ENCODE data around the gene ASPA.
"Not testable (repeated sequence)": the region's sequence is repeated elsewhere in the genome, so short reads cannot be mapped to it uniquely, and the experiment has no call there.

The ASPA gene

DNA sequence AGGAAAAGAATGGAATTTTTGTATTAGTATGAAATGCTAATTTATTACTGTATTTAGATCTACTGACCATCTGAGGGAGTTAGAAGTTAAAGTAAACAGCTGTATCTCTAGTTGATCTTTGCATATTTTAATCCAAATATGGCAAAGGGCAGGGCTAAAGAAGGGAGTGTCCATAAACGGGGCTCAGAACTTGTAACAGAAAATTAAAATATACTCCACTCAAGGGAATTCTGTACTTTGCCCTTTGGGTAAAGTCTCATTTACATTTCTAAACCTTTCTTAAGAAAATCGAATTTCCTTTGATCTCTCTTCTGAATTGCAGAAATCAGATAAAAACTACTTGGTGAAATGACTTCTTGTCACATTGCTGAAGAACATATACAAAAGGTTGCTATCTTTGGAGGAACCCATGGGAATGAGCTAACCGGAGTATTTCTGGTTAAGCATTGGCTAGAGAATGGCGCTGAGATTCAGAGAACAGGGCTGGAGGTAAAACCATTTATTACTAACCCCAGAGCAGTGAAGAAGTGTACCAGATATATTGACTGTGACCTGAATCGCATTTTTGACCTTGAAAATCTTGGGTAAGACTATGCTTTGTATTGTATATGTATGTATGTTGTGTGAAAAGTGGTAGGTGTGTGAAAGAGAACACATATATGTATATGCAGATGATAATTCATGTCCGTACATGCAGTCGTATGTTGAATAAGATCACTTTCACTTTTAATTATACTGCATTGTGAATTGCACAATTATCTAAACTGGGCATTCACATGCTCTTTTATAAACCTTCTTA is at the start of gene ASPA:
ASPA (plus strand) TSS at position 186 of the 799 bp plus-strand sequence; CDS start at position 349, 163 bp downstream.
- DNase-seq (ENCODE audit: low spot score), result peak; percentile 30

DNA sequence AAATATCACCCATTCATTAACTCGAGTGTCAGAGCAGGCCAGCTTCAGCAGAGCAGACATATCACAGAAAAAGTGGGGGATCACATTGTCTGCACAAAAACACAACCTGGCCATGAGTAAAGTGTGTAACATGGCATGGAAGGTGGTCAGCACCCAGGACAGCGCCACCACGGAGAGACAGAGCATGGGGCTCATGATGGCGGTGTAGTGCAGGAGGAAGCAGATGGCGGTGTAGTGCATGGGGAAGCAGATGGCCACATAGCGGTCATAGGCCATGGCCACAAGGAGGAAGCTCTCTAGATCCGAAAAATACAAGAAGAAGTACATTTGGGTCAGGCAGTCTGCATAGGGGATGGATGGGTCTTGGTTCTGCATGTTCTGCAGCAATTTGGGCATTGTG is 42.6 kb upstream of the ASPA start:
- DNase-seq (ENCODE audit: low spot score), result not testable (repeated sequence)

DNA sequence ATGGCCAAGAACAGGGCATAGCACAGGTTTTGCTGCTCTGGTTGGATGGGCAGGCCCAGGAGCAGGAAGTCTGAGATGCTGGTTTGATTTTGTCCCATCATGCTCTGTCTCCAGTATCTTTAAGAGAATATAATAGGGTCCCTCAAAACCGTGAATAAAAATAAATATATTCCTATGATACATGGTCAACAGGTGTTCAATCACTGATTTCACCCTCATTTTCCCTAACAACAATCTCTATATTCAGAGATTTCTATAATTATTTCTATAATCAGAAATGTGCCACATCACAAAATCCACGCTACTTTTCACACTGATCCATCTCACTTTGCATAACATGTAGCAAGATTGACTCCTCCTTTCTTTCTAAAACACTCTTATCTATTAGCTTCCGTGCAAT is 42.1 kb upstream of the ASPA start, which contains the start of gene OR1E2:
OR1E2 (minus strand) TSS at position 101 of the 400 bp plus-strand sequence; CDS start at position 101, 0 bp downstream.
- DNase-seq (ENCODE audit: low spot score), result no peak

DNA sequence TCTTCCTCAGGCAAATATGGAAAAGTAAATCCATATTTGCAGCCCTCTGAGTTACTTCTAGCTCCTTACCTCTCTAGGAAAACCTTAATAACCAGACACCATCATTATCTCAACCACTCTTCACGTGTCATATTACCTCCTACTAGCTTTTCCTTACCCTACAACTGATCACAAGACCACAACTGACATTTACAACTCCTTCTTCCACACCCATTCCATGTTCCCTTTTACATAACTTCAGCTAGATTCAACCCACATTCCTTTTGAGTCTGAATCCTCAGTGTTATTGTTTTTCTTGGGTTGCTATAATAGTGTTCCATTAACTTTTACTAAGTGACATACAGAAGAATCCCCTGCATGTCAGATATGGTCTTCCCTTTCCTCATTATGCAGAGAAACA is 37.4 kb upstream of the ASPA start:
- no peak for DNase-seq (ENCODE audit: low spot score)

DNA sequence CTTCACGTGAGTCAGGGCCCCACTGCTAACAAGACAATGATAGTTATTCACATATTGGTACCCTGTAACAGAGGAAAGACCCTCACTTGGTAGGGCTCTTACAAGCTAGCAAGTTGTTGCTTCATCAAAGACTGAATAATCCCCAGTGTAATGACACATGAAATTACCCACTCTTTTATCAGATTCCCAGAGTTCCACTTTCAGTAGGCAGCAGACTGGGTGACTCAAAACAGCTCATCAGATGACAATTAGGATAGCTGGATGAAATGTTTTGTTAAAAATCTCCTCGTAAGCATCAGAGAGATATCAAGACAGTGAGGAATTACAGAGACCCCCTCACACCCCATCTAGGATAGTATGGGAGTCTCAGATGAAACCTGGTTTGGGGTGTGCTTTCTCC is 35.3 kb upstream of the ASPA start:
- DNase-seq (ENCODE audit: low spot score), result no peak

DNA sequence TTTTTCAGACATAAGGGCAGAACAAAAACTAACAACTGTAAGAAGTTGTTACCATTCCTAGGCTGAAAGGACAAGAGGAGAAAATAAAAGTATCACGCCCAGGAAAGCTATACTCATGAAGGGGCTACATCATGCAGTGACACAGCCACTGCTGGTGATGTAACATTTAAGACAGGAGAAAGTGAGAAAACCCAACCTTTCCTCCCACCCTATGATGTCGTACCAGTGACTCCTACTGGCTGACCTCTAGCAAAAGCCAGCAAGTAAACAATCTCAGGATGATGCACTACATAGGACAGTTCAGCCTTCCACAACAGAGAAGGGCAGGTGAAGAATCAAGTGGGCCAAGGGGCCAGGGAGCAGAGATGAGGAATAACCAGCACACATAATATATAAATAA is 28.2 kb upstream of the ASPA start:
- DNase-seq (ENCODE audit: low spot score), result peak; percentile 13

DNA sequence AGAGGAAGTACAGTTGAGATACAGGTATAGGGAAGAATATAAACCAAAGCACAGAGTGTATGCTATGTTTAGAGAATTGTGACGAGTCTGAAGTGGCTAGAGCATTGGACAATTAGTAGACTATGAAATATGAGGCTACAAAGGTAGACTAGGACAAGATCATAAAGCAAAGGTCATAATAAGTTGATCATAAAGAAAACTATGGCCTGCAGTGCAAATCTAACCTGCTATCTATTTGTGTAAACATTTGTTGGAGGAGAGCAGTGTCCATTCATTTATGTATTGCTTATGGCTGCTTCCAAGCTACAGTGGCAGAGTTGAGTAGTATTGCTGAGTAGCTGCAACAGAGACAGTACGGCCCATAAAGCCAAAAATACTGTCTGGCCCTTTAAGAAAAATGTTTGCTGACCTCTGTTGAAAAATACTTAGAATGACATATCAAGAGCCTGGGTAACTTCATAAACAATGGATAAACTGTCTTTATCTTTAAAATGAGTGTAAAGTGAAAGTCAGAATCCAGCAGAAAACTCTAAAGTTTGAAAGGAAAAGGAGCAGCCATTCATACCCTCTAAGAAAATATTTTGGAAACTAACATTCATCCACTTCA is 27.6 kb upstream of the ASPA start:
- DNase-seq (ENCODE audit: low spot score), result peak; percentile 34

DNA sequence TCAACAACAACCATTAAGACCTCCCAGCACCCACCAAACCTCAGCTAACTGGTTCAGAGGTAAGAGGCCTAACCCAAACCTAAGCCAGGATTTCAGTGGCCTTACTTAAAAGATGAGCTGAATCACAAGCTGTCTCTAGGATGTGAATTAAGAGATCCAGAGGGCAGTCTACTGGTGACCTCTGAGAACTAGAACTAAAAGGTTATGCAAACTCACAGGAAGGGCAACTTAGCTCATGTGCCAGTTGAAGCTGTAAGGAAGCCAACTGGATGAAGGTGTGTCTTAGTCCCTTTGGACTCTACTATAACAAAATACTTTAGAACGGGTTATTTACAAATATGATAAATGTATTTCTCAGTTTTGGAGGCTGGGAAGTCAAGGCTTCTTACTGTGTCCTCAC is 9.4 kb upstream of the ASPA start:
- not testable (repeated sequence) for DNase-seq (ENCODE audit: low spot score)

DNA sequence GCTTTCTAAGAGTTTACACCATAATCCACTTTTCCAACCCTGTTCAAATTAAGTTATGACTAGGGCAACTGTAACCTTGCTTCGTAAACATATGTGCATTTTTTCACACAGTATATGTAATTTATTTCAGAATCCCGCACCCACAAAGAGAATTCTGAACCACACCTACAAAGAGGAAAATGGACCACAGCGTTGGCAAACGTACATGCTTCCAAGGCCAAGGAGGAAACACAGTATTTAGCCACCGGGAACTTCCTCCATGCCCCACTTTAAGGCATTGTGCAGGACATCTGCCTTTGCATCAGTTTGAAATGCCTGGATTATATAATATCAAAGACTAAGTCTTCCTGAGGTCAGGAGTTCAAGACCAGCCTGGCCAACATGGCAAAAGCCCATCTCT is 6.3 kb upstream of the ASPA start:
- DNase-seq (ENCODE audit: low spot score), result no peak

DNA sequence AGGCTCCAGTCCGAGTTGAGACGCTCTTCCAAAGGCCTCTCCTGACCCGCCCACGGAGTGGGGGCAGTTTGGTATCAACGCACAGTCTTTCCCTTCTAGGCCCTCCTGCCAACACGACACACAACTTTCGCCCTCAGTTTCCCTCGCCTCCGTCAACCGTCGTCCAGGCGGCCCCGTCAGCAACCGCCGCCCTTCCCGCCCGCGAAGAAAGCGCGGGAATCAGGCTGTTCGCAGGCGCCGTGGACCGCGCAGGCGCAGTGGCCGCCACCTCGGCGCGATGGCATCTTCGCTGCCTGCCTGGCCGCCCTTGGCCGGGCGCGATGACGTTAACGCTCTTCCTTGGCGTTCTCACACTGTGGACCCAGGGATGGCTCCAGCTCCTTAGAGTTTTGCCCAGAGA is 4.2 kb upstream of the ASPA start, which contains the start of gene SPATA22:
SPATA22 (minus strand) TSS at position 221 of the 400 bp plus-strand sequence. CDS start 2,494 bp downstream, outside the sequence.
- DNase-seq (ENCODE audit: low spot score), result no peak

DNA sequence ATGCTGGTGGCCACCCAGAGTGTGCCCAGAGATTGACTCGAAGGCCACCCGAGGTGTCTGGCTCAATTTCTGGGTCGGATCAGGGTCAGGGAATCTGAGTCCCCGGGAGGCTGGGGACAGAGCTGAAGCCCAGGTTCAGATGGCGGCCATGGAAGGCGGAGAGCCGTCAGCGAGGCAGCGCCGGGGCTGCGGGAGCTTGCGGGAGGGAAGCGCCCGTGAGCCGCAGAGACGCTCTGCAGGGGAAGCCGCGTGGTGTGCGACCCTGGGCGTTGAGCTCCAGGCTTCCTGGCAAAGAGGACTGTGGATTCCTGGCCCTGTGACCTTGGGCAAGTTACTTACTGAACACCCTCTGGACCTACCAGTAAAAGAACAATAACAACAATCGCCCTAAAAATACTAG is 3.7 kb upstream of the ASPA start:
- no peak for DNase-seq (ENCODE audit: low spot score)

DNA sequence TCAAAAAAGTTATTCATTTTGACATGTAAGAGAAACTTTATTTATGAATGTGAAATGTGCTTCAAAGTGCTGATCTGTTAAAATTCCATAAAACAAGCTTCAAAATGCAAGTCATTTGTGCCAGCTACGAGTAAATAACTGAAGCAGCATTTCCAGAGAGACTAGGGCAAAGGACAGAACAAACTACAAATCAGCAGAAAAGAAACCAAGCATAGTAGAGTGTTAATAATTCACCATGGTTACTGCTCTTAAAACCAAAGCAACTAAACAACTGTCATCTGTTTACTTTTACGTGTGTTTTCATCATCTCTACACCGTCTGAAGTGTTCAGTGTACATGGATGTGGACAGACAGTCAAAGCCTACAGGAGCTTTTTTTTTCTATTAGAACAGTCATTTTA is 1.6 kb upstream of the ASPA start:
- no peak for DNase-seq (ENCODE audit: low spot score)

DNA sequence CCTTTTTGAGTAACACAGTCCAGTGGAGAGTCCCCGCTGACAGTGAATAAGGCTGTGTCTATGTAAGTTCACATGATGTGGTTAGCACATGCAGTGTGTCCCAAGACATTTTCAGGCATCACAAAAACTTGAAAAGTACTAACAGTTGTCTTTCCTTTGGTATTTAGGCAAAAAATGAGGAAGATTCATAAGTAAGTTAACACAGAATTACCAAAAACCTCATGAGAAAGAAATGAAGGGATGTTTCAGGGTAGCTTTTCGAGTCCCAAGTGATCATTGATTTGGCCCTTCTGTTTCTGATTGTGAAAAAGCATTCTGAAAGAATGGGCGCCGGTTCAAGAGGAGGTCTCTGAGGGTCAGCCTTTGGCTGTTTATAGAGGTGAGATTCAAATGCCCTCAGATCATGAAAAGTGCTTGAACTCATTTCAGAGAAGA is 529 bp upstream of the ASPA start:
- DNase-seq (ENCODE audit: low spot score), result no peak

DNA sequence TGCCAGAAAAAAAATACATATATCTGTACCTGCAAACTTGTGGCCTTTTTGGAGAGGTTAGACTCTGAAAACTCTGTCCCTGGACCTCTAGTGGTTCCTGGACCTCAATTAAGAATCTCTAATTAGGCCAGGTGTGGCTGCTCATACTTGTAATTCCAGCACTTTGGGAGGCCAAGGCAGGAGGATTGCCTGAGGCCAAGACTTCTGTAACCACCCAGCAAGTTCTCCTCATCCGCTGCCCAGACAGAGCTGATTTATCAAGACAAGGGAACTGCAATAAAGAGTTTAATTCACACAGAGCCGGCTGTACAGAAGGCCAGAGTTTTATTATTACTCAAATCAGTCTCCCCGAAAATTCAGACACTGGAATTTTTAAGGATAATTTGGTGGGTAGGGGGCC is 4.2 kb downstream of the ASPA start:
- no peak for DNase-seq (ENCODE audit: low spot score)

DNA sequence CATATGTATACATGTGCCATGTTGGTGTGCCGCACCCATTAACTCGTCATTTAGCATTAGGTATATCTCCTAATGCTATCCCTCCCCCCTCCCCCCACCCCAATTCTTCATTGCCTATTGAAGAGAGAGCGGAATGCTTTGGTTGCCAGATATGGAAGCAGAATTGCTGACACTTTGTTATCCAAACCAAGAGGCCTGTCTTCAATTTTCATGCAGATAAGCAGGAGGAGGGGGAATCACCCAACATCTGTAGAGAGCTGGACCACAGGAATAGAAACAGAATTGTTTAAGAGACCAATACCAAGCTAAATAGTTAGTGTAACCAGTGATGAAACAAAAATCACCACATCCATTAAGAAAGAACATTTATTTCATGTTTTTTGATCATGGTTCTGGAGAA is 7.1 kb downstream of the ASPA start:
- no peak for DNase-seq (ENCODE audit: low spot score)

DNA sequence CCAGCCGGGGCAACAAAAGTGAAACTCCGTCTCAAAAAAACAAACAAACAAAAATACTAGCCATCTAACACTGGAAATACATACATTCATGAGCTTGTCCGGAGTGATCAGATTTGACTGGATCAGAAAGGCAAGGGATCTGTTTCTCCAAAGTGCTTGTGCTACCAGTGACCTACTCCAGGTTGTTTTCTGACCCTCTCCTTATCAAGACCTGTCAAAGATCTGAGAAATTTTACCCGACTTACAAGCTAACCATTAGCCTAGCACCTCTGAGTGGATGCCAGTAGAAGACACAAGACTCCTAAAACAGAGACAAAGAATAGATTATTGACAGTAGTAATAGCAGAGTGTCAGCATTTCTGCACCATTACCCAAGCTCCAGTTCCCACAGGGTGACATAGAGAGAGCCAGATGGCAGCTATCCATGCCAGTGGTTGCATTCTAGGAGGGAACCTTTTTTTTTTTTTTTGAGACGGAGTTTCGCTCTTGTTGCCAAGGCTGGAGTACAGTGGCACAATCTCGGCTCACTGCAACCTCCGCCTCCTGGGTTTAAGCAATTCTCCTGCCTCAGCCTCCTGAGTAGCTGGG is 9.8 kb downstream of the ASPA start:
- DNase-seq (ENCODE audit: low spot score), result no peak

DNA sequence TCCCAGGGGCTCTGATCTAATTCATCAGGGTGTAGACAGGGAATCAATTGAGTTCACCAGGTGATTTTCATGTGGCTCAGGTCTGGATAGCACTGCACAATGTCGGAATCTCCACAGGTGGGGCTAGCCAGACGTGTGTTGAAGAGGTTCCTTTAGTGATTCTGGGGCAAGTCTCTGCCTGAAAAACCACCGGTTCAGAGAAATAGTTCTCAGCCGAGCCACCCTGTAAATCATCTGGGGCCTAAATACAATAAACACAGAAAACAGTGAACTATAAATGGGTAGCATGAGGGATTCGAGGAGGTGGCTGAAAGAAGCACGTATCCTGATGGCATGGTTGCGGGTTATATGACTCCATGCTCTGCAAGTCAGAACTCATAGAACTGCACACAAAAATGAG is 21.3 kb downstream of the ASPA start:
- DNase-seq (ENCODE audit: low spot score), result no peak

DNA sequence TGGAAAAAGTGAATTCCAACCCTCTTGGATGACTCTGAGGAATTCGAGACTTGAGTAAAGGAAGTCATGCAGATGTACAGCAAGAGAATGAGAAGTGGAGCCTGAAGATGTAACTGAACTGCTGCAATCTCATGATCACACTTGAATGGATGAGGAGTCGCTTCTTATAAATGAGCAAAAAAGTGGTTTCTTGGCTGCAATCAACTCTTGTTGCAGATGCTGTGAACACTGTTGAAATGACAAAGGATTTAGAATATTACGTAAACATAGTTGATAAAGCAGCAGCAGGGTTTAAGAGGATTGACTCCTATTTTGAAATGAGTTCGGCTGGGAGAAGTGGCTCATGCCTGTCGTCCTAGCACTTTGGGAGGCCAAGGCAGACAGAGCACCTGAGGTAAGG is 25.5 kb downstream of the ASPA start:
- DNase-seq (ENCODE audit: low spot score), result no peak

DNA sequence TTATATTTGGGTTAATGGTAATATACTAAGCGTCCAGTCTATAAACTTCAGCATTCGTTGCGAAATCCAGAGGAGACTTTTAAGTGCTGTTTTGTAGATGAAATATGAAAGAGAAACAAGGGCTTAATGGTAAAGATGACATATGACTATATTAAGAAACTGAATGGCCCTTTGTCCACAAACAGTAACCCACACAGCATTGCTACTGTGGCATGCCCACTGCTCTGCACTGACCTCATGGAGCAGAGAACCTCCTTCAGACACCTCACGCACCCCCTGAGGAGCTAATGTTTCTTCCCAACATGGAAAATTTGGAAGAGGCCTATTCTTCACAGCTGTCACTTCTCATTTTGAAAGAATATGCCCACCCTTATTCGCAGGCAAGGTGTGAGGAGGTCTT is 26.7 kb downstream of the ASPA start:
- DNase-seq (ENCODE audit: low spot score), result peak; percentile 90

DNA sequence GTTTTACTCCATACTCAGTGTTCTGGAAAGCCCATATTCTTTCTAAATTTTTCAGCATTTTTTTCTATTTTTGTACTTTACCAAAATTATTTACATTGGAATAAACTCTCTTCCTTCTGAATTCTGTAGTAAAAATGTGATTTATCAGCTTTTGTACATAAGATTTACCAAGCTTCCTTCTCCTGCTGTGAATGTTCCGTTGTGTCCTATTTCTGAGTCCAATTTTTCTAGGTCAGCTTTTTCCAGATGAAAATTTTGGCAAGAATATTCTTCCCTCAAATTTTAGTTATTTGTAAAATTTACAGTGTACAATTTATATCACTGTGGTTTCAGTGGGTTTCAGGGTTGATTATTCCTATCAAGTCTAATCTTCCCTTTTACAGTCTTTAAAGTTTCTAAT is 27.5 kb downstream of the ASPA start:
- no peak for DNase-seq (ENCODE audit: low spot score)

DNA sequence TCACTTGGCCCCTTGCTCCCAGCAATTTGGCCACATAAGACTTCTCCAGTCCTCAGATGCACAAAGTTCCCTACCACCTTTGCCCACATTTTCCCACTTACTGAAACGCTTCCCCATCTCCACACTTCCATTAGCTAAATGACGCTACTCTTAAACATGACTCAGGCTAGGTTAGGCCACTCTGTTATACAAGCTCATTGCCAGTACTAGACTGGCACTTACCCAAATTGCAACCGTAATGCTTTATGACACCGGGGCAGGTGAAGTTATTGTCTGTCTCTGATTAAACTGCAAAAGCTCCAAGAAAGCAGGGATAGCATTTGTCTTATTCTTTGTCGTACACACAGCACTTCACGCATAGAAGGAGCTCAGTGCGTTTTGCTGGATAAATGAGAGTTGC is 29.2 kb downstream of the ASPA start:
- no peak for DNase-seq (ENCODE audit: low spot score)

DNA sequence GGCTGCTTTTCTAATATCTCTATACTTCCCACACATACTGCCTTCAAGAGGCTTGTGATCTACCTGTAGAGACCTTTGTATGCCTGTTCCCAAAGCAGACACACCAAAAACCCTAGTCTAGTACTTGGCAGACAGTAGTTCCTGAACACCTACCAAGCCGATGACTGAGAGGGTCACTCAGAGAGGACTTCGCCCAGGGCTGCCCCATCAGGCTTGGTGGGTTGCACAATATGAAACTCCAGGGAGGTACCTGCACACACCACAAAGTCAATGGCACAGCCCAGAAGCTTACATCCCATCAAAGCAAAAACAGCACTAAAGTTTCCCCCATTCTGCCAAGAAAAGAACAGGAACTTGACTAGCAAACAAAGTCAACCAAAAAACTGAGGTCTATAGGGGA is 30.3 kb downstream of the ASPA start:
- DNase-seq (ENCODE audit: low spot score), result no peak

DNA sequence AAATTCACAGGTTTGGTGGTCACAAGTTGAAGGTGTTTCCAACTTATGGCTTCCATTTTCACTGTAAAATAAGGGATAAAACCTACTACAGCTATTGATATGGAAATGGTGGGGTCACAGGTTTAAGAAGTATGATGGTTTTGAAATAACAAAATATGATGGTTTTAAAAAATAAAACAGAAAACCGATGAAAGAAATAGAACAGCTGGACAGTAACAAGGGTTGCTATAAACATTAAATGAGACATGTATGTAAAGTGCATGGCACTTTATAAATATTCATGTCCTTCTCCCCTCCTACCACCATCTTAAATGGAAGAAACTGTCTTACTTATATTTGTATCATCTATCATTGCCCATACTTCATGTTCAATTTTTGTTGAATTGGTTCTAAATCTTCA is 31.3 kb downstream of the ASPA start:
- DNase-seq (ENCODE audit: low spot score), result no peak

Data from COLO829 (cell line).